ENCODE measurements around the gene PRICKLE4.
"Not testable (repeated sequence)": the region's sequence is repeated elsewhere in the genome, so short reads cannot be mapped to it uniquely, and the experiment has no call there.

Gene PRICKLE4

DNA sequence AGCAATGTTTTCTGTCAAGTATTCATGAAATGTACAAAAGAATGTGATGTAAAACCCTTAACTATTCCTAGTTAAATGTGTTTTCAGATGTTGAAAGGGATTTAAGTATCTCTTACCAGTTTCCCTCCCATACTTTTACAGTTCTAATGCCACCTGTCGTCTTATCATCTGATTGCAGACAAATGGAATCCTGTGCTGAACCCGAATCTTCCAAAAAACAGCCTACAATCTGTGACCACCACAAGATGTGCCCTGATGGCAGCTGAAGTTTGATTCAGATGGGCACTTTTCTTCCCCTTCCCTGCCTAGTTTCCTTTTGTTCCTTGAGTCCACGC lies 8.8 kb downstream of the PRICKLE4 start:
- no peak overlapping the region for H3K4me3 ChIP-seq (ENCODE audit: low read length)
- TF ChIP-seq ZNF274 (IDR thresholded peaks at IDR 0.05; ENCODE audit: low read depth, low read length) = no peak

DNA sequence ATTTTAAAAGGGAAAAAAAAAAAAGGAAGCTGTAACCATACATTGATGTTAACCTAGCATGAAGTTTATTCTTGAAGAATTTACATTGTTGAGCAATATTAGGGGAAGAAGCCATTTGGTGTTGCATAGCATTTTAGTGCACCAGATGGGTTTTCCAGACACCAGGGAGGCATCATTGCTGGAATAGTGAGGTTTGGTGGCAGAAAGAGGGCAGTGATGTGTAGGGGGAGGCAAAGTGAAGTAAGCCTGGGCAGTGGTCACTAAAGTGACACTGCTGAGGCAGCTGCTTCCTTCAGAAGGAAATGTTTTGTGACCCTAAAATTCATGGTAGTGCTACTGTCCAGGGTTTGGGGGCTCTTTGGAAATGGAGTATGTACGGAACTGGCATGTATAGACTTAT lies 9.5 kb downstream of the PRICKLE4 start:
- no peak for TF ChIP-seq ZNF274 (IDR thresholded peaks at IDR 0.05; ENCODE audit: low read depth, low read length)
- no peak overlapping the region for H3K4me3 ChIP-seq (ENCODE audit: low read length)

DNA sequence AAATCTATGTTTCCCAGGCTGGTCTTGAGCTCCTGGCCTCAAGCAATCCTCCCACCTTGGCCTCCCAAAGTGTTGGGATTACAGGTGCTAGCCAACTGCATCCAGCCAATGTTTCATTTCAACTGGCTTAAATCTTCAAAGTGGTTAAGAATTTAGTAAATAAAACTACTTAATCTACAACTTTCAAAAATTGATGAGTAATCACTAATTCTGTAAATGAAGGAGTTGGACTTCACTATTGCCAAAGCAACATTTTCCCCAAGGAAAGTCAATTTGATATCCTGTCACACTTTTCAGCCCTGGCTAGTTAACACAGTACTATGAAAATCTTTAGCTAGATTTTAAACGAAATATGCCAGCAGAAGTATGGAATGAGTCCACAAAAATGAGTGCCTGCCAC lies 10.7 kb downstream of the PRICKLE4 start:
- no peak overlapping the region for H3K4me3 ChIP-seq (ENCODE audit: low read length)
- TF ChIP-seq ZNF274 (IDR thresholded peaks at IDR 0.05; ENCODE audit: low read depth, low read length) = no peak

DNA sequence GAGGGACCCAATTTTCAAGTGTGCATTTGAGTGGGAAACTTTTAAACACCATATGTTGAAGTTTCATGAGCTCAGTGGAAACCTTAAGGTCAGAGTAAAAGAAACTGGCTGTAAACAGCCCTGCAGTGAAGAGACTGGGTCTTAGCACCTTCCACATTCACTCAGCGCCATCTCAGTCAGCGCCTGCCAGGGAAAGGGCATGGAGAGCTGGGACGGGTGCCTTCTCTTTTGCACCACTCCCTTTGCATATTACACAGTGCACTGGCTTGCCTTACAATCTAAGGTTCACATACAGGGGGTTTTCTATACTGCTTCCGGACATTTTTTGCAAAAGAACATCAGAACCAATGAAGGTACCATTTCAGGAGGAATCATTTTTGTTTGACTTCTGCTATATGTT lies 11.4 kb downstream of the PRICKLE4 start:
- TF ChIP-seq ZNF274 (IDR thresholded peaks at IDR 0.05; ENCODE audit: low read depth, low read length) = no peak
- H3K4me3 ChIP-seq (ENCODE audit: low read length) = no peak overlapping the region

DNA sequence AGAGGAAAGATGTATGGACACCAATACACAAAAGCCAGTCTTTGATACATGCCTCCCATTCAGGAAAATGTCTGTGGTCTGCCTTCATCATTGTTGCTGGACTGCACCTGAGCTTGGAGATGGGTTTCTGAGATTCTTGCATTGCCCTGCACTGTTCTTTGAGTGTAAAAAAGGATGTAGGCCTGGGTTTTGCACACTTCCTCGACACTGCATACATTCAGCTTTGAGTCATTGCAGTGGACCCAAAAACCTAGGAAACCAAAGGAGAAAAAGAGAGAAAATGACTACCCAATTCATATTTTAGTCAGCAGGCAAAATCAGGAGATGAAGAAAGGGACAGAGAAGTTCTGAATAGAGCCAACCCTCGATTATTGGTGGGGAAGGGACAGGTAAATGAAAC lies 15.9 kb downstream of the PRICKLE4 start:
- TF ChIP-seq ZNF274 (IDR thresholded peaks at IDR 0.05; ENCODE audit: low read depth, low read length) = no peak
- H3K4me3 ChIP-seq (ENCODE audit: low read length) = no peak overlapping the region

DNA sequence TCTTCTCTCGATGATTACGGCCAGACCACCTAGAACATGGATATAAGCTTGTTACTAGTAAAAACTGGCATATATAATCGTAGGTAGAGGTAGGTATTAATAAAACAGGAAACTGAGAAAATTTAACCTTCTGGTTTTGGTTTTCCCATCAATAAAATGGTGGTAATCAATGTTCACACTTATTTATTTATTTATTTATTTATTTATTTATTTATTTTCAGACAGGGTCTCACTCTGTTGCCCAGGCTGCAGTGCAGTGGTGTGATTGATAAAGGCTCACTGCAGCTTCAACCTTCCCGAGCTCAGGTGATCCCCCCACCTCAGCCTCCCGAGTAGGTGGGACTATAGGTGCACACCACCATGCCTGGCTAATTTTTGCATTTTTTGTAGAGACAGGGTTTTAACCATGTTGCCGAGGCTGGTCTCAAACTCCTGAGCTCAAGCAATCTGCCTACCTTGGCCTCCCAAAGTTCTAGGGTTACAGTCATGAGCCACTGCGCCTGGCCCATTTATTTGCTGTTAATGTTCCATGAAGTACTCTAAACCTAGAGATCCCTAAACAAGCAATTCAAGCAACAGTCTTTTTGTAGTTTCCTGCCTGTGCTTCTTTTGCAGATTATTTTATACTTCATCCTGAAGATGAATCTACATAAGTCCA lies 18.4 kb downstream of the PRICKLE4 start:
- TF ChIP-seq ZNF274 (IDR thresholded peaks at IDR 0.05; ENCODE audit: low read depth, low read length) = no peak
- H3K4me3 ChIP-seq (ENCODE audit: low read length) = no peak overlapping the region

DNA sequence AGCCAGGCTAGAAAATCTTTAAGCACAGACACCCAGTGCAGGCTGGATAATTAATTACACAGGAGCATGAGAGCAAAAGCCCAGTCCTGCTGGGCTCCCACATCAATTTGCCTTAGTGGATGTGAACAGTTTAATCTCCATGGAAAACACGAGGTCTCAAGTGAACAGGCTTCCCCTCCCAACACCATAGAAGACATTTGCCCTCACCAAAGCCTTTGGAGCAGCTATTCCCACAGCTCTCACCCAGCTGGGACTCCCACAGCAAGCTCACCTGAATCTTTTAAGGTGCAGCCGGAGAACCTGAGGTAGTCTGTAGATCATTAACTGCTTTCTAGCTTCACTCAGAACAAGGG lies 19.0 kb downstream of the PRICKLE4 start:
- no peak overlapping the region for H3K4me3 ChIP-seq (ENCODE audit: low read length)
- no peak for TF ChIP-seq ZNF274 (IDR thresholded peaks at IDR 0.05; ENCODE audit: low read depth, low read length)

DNA sequence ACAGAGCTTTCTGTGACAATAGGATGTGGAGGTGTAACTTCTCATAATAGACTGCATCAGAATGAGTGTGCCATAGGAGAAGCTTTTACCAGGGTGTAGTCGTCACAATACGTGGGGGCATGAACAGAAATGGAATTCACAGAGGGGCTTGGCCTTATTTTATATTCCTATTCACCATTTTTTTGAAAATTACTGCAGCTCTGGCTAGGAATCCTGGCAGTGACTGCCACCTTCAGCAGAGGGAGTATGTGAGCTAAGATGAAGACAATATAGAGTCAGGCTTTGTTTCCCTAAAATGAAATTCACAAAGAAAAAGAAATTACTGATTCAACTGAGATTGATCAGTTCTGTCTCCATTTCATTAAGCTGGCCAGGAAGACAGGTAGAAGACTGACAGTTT lies 20.8 kb downstream of the PRICKLE4 start:
- TF ChIP-seq ZNF274 (IDR thresholded peaks at IDR 0.05; ENCODE audit: low read depth, low read length) = no peak
- no peak overlapping the region for H3K4me3 ChIP-seq (ENCODE audit: low read length)

DNA sequence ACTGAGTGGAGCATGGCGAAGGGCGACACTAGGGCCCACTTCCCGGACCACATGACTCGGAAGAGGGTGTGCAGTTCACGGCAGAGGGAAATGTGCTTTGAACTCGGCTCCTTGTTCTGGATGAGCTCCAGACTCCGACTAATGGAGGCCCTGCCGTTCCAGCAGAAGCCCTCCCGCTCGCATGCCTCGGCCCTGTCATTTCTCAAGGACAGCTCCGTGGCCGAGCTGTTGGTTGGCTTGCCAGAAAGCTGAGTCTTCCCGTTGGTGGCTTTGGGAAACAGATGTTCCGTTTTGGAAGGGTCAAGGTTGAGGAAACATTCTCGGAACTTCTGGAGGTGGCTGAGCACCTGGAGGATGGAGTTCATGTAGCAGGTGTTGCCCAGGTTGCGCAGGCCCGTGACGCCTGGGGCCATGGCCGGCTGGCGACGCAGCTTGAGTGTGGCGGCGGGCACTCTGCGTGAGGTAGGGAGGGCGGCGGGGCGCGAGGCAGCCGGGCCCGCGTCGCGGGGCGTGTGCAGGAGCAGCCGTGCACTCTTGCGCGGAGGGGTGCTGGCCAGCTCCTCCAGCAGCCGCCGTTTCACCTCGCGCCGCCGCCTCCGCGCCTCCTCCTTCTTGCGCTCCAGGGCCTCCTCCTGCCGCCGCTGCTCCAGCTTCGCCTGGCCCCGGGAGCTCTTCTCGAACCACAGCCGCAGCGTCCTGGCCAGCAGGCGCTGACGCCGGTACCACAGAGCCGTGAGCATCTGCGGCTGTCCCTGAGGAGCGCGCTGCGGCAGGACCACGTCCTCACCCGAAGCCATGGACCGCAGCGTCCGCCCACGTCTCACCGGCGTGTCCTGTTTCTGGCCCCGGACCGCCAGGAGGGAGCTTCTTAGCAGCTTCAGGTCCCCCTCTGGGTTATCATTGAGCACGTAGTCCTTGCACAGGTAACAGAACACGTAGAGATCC lies 25.5 kb downstream of the PRICKLE4 start:
- no peak for TF ChIP-seq ZNF274 (IDR thresholded peaks at IDR 0.05; ENCODE audit: low read depth, low read length)
- H3K4me3 ChIP-seq (ENCODE audit: low read length) = no peak overlapping the region

DNA sequence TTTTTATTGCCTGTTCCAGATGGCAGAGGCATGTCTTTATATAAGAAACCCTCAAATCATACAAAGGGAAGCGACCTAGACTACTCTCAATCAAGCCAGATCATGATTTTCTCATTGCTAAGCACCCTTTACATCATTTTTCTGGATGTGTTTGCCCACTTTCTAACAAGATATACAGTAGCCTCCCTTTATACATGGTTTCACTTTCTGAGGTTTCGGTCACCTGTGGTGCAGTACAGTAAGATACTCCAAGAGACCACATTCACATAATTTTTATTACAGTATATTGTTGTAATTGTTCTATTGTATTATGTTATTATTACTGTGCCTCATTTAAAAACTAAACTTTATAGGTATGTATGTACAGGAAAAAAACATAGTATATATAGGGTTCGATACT lies 30.5 kb downstream of the PRICKLE4 start:
- TF ChIP-seq ZNF274 (IDR thresholded peaks at IDR 0.05; ENCODE audit: low read depth, low read length) = no peak

DNA sequence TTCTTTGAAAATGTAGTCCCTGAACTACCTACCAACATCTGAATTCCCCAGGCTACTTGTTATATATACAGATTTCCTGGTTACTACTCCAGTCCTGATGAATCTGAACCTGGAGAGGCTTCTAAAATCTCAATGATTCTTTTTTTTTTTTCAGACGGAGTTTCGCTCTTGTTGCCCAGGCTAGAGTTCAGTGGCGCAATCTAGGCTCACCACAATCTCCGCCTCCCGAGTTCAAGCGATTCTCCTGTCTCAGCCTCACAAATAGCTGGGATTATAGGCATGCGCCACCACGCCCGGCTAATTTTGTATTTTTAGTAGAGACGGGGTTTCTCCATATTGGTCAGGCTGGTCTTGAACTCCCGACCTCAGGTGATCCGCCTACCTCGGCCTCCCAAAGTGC lies 31.4 kb downstream of the PRICKLE4 start:
- not testable (repeated sequence) for H3K4me3 ChIP-seq (ENCODE audit: low read length)

More for the DNA sequence above, 30.5 kb downstream of the PRICKLE4 start:
- H3K4me3 ChIP-seq (ENCODE audit: low read length) = no peak overlapping the region

DNA sequence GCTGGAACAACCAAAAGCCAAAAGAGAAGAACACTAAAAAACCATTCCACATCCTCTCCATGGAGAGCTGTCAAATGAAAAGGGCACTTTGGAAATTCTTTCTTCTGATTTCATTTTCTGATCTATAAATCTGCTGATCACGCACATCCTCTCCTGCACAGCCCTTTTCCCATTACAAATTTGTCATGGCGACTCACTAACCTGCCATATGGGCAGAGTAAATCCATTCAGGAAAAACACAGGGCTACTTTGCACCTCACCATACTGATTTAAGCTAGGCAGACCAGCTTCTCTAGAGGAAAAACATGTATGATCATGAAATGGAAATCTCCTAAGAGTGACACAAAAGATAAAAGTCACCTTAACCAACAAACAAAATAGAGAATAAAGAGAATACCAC lies 32.9 kb downstream of the PRICKLE4 start:
- TF ChIP-seq ZNF274 (IDR thresholded peaks at IDR 0.05; ENCODE audit: low read depth, low read length) = no peak
- H3K4me3 ChIP-seq (ENCODE audit: low read length) = no peak overlapping the region

DNA sequence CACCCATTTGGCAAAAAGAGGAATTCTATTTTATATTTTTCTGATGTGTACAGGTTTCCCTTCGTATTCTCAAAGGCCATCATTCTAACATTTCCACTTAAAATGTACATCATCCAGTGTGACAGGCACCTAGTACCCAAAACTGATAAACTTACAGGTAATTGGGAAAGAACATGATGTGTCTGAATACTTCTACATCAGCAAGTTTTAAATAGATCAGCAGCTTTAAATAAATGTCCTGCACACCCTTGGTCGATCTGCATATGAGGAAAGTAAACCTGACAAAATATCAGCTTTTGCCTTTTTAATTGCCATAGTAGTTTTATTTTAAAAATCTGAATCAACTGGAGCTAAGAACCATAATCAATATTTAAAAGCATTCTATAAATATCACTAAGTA lies 33.4 kb downstream of the PRICKLE4 start:
- TF ChIP-seq ZNF274 (IDR thresholded peaks at IDR 0.05; ENCODE audit: low read depth, low read length) = no peak
- no peak overlapping the region for H3K4me3 ChIP-seq (ENCODE audit: low read length)

DNA sequence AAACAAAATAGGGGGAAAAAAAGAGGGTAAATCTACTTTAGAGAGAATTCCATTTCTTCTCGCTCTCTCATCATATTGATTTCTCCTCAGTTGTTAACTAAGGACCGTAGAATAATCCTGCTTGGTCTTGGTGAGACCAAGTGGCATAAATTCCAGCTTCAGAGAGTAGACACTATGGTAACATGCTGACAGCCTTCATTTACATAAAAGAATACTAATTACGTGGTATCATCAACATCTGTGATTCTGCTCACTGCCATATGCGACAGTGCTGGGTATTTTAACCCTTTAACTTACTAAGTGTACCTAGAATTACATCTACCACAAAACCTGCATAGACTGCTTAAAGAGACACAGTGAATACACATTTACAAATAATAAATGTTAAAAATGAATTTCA lies 34.0 kb downstream of the PRICKLE4 start:
- no peak for TF ChIP-seq ZNF274 (IDR thresholded peaks at IDR 0.05; ENCODE audit: low read depth, low read length)

DNA sequence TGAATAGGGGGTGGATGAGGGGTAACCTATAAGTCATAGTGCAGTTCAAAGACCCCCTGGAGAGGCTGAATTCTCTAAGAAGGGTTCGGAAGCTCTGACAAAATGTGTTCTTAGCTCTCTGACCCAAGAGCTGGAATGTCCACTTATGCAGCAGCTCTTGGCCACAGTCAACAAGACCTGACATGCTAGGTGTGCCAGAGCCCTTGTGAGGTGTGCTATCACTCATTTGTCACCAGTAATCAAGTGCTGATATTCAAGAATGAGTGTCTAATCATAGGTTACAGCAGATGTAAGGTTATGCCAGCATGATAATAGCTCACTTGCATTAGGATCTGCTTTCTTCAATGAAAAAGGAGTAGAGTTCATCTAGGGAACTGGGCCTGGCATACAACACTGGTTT lies 35.0 kb downstream of the PRICKLE4 start:
- TF ChIP-seq ZNF274 (IDR thresholded peaks at IDR 0.05; ENCODE audit: low read depth, low read length) = no peak
- H3K4me3 ChIP-seq (ENCODE audit: low read length) = no peak overlapping the region

More for the DNA sequence above, 34.0 kb downstream of the PRICKLE4 start:
- H3K4me3 ChIP-seq (ENCODE audit: low read length) = no peak overlapping the region
